ENCODE measurements around the gene DMD. TPM values are rescaled to one million over a fixed set of nuclear protein-coding genes. Genes with fewer than 3 reads are reported as not detected.

The DMD gene
- 0.97 TPM for polyA plus RNA-seq (2012; ENCODE audit: insufficient read length, low read depth)

DNA sequence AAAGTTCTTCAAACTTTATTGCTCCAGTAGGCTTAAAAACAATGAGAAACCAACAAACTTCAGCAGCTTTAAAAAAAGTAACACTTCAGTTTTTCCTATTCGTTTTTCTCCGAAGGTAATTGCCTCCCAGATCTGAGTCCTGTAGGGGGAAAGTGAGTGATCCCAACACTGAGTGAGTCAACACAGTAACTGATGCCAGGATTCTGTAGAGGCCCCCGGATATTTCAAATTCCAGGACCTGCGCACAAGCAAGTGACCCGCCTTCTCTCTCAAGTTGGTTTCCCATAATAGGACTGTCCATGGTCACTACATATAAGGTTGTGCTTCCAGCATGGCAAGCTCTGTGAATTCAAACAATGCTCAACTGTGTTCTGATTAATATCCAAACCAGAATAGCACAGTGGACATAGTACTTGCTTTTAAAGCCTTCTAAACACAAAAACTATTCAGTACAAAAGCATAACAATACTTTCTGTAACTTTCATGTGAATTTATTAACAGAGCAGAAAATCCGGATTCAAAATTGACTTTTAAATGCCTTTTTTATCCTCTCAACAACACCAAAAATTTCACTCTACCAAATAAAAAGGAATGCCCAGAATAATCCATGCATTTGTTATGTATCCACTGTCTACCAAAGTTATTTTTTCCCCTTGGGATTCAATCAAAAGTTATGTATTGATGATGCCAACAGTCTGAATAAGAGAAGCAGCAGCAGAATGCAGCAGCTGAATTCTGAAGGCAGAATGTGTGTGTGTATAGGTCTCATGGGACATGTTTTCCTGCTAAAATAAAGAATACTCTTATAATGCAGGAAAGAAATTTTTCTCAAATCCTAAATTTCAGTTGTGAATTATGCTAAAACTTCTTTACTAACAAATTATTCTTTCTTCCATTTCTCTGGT lies at the start of gene DMD:
Gene DMD (minus strand): TSS at position 194 of the 905 bp plus-strand sequence. CDS start 237 bp downstream, outside the sequence.
- TF ChIP-seq TAF1 (IDR thresholded peaks at IDR 0.05; ENCODE audit: borderline replicate concordance, insufficient read depth, low read length) (no peak), FOXP2 (optimal IDR thresholded peaks at IDR 0.05; ENCODE audit: borderline replicate concordance, extremely low read depth, extremely low read length, insufficient read depth) (no peak), POLR2AphosphoS5 (IDR thresholded peaks at IDR 0.05; ENCODE audit: low read depth, low read length) (no peak), SIN3A (IDR thresholded peaks at IDR 0.05; ENCODE audit: borderline replicate concordance, insufficient read depth, low read length) (no peak)
- TF ChIP-seq, protein P1, sequence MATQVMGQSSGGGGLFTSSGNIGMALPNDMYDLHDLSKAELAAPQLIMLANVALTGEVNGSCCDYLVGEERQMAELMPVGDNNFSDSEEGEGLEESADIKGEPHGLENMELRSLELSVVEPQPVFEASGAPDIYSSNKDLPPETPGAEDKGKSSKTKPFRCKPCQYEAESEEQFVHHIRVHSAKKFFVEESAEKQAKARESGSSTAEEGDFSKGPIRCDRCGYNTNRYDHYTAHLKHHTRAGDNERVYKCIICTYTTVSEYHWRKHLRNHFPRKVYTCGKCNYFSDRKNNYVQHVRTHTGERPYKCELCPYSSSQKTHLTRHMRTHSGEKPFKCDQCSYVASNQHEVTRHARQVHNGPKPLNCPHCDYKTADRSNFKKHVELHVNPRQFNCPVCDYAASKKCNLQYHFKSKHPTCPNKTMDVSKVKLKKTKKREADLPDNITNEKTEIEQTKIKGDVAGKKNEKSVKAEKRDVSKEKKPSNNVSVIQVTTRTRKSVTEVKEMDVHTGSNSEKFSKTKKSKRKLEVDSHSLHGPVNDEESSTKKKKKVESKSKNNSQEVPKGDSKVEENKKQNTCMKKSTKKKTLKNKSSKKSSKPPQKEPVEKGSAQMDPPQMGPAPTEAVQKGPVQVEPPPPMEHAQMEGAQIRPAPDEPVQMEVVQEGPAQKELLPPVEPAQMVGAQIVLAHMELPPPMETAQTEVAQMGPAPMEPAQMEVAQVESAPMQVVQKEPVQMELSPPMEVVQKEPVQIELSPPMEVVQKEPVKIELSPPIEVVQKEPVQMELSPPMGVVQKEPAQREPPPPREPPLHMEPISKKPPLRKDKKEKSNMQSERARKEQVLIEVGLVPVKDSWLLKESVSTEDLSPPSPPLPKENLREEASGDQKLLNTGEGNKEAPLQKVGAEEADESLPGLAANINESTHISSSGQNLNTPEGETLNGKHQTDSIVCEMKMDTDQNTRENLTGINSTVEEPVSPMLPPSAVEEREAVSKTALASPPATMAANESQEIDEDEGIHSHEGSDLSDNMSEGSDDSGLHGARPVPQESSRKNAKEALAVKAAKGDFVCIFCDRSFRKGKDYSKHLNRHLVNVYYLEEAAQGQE (IDR thresholded peaks at IDR 0.05; ENCODE audit: insufficient read depth in 1 of 2, low read depth in 2 of 2, low read length in 2 of 2): no peak

DNA sequence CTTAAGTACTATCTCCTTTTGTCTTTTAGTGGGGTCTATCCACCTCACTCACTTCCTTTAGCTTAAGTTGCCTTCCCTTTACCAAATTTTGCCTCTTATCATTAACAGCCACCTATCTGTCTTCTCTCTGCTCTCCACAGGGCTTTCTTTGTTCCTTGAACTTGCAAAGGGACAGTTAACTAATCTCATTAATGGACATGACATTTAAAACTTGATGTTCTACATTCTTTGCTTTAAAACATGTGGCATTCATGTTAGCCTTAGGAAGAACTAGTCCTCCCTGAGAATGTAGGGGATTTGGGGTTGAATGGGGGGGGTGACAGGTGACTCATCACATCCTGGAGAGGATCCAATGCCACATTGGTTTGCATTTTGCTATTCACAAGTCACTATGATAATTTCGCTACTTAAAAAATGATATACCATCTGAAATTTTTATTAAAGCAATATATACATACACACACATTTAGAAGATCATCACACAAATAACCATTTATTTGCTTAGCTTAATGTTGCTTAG lies 41.0 kb upstream of the DMD start:
- TF ChIP-seq, protein P1 (IDR thresholded peaks at IDR 0.05; ENCODE audit: insufficient read depth in 1 of 2, low read depth in 2 of 2, low read length in 2 of 2): no peak
- no peak for TF ChIP-seq FOXP2 (optimal IDR thresholded peaks at IDR 0.05; ENCODE audit: borderline replicate concordance, extremely low read depth, extremely low read length, insufficient read depth)
- no peak for TF ChIP-seq POLR2AphosphoS5 (IDR thresholded peaks at IDR 0.05; ENCODE audit: low read depth, low read length)
- no peak for TF ChIP-seq SIN3A (IDR thresholded peaks at IDR 0.05; ENCODE audit: borderline replicate concordance, insufficient read depth, low read length)
- no peak for TF ChIP-seq TAF1 (IDR thresholded peaks at IDR 0.05; ENCODE audit: borderline replicate concordance, insufficient read depth, low read length)

DNA sequence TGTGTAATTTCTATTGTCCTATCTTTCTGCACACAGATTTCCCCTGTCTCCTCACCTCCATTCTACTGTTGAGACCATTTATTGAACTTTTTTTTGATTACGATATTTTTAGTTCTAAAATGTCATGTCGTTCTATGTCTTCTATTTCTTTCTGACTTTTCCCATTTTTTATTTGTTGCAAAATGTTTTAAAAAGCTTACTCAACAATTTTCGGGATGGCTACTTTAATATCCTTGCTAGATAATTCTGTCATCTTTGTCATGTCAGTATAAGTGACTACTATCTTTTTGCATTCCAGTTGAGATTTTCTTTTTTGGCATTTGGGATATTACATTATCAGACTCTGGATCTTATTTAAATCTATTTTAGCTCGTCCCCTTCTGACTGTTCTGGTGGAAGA lies 7.5 kb upstream of the DMD start:
- no peak for TF ChIP-seq SIN3A (IDR thresholded peaks at IDR 0.05; ENCODE audit: borderline replicate concordance, insufficient read depth, low read length)
- TF ChIP-seq, protein P1 (IDR thresholded peaks at IDR 0.05; ENCODE audit: insufficient read depth in 1 of 2, low read depth in 2 of 2, low read length in 2 of 2): no peak
- TF ChIP-seq FOXP2 (optimal IDR thresholded peaks at IDR 0.05; ENCODE audit: borderline replicate concordance, extremely low read depth, extremely low read length, insufficient read depth): no peak
- no peak for TF ChIP-seq TAF1 (IDR thresholded peaks at IDR 0.05; ENCODE audit: borderline replicate concordance, insufficient read depth, low read length)
- TF ChIP-seq POLR2AphosphoS5 (IDR thresholded peaks at IDR 0.05; ENCODE audit: low read depth, low read length): no peak

DNA sequence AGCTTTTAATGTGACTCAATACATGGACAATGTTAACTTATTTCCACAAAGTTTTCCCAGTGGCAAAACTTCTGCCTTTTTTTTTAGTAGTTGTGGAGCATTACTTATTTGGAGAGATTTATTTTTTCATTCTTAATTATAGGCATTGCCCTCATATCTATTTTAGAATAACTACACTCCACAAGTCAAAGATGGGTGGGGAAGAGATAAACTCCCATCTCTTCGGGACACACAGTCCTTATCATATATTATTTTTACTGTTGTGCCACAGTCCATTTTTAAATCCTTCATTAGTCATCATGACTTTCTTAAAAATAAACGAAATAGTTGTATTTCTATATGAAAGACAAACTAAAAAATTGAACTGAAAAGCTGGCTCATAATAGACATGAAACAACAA lies 1.2 kb downstream of the DMD start:
- TF ChIP-seq POLR2AphosphoS5 (IDR thresholded peaks at IDR 0.05; ENCODE audit: low read depth, low read length) (no peak), TAF1 (IDR thresholded peaks at IDR 0.05; ENCODE audit: borderline replicate concordance, insufficient read depth, low read length) (no peak), SIN3A (IDR thresholded peaks at IDR 0.05; ENCODE audit: borderline replicate concordance, insufficient read depth, low read length) (no peak), FOXP2 (optimal IDR thresholded peaks at IDR 0.05; ENCODE audit: borderline replicate concordance, extremely low read depth, extremely low read length, insufficient read depth) (no peak)
- TF ChIP-seq, protein P1 (IDR thresholded peaks at IDR 0.05; ENCODE audit: insufficient read depth in 1 of 2, low read depth in 2 of 2, low read length in 2 of 2): no peak
